Globus pallidus (tissue), 1 donor: ENCODE measurements around the gene CKAP5.
A peak's percentile ranks its signal among the peaks of the same experiment; 100 is the strongest.

Experiments used
- DNase-seq: peaks from one replicate; pipeline ENCODE4 v3.0.0-alpha.2; 2015; ENCODE audit warnings: low spot score

CKAP5 gene

GRCh38 chr11:46845740-46846509 is at the start of gene CKAP5:
Gene CKAP5, minus strand, starts transcription at chr11:46846280. Its CDS starts 25,049 bp downstream, at chr11:46821231.
- peak; percentile 89 for DNase-seq

GRCh38 chr11:46895821-46896220 is 49.7 kb upstream of the CKAP5 start:
- no peak for DNase-seq

- DNase-seq: no peak
Observed at GRCh38 chr11:46894961-46895360, 48.9 kb upstream of the CKAP5 start.

- no peak for DNase-seq
Observed at GRCh38 chr11:46894506-46894905, 48.4 kb upstream of the CKAP5 start.

GRCh38 chr11:46892838-46893237 is 46.8 kb upstream of the CKAP5 start:
- no peak for DNase-seq

- no peak for DNase-seq
Observed at GRCh38 chr11:46892109-46892508, 46.0 kb upstream of the CKAP5 start.

- no peak for DNase-seq
Observed at GRCh38 chr11:46890665-46891064, 44.6 kb upstream of the CKAP5 start.

- DNase-seq: peak; percentile 74
Observed at GRCh38 chr11:46889689-46890475, 43.8 kb upstream of the CKAP5 start.

- DNase-seq: no peak
Observed at GRCh38 chr11:46889251-46889650, 43.2 kb upstream of the CKAP5 start.

- no peak for DNase-seq
Observed at GRCh38 chr11:46888636-46889035, 42.6 kb upstream of the CKAP5 start.

GRCh38 chr11:46886211-46886610 is 40.1 kb upstream of the CKAP5 start:
- DNase-seq: no peak

GRCh38 chr11:46879056-46879585 is 33.0 kb upstream of the CKAP5 start:
- DNase-seq: no peak

- no peak for DNase-seq
Observed at GRCh38 chr11:46877580-46877979, 31.5 kb upstream of the CKAP5 start.

GRCh38 chr11:46876471-46876870 is 30.4 kb upstream of the CKAP5 start:
- DNase-seq: no peak

GRCh38 chr11:46874586-46874985 is 28.5 kb upstream of the CKAP5 start:
- no peak for DNase-seq

- DNase-seq: no peak
Observed at GRCh38 chr11:46868912-46869311, 22.8 kb upstream of the CKAP5 start.

GRCh38 chr11:46865340-46865739 is 19.3 kb upstream of the CKAP5 start:
- DNase-seq: no peak

GRCh38 chr11:46860218-46860617 is 14.1 kb upstream of the CKAP5 start:
- DNase-seq: no peak

GRCh38 chr11:46858920-46859546 is 13.0 kb upstream of the CKAP5 start:
- DNase-seq: peak; percentile 6

- DNase-seq: peak; percentile 11
Observed at GRCh38 chr11:46857666-46858065, 11.6 kb upstream of the CKAP5 start.

- DNase-seq: peak; percentile 27
Observed at GRCh38 chr11:46856605-46857343, 10.7 kb upstream of the CKAP5 start.

- no peak for DNase-seq
Observed at GRCh38 chr11:46855863-46856262, 9.8 kb upstream of the CKAP5 start.
